ENCODE measurements around the gene POU4F1.
A peak's percentile ranks its signal among the peaks of the same experiment; 100 is the strongest.
"Not testable (repeated sequence)": the region's sequence is repeated elsewhere in the genome, so short reads cannot be mapped to it uniquely, and the experiment has no call there.

POU4F1 gene

GRCh38 chr13:78603240-78603957 lies at the start of gene POU4F1:
Gene POU4F1 (minus strand): TSS chr13:78603552. CDS start chr13:78603326, 226 bp downstream.
- DNase-seq (ENCODE audit: low spot score), result peak; percentile 91

DNA sequence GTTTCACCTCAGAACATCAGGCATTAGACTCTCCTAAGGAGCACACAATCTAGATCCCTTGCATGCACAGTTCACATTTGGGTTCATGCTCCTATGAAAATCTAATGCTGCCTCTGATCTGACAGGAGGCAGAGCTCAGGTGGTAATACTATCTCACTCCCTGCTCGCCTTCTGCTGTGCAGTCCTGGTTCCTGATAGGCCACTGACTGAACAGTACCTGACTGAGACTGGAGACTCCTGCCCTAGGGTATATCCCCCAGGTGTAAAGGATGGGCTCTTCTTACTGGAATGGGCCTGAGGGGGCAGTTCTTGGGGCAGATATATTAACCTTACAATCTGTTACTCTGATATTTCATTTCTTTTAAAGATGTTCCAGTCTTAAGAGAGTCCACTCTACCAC lies 49.3 kb upstream of the POU4F1 start:
- no peak for DNase-seq (ENCODE audit: low spot score)

DNA sequence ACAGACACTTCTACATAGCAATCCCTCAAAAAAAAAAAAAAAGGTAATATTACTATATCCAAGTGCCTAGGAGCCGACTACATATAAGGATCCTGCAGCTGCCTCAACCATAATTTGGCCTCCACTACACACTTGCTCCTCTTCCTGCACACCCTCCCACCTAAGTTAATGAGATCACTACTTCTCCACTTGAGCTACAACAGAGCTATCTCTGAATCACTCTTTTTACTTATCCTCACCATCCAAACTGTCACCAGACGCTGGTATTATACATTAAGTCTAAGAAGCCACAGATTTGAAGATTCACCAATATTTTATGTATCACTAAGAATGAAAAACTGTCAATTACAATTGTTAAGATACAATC lies 47.3 kb upstream of the POU4F1 start:
- no peak for DNase-seq (ENCODE audit: low spot score)

DNA sequence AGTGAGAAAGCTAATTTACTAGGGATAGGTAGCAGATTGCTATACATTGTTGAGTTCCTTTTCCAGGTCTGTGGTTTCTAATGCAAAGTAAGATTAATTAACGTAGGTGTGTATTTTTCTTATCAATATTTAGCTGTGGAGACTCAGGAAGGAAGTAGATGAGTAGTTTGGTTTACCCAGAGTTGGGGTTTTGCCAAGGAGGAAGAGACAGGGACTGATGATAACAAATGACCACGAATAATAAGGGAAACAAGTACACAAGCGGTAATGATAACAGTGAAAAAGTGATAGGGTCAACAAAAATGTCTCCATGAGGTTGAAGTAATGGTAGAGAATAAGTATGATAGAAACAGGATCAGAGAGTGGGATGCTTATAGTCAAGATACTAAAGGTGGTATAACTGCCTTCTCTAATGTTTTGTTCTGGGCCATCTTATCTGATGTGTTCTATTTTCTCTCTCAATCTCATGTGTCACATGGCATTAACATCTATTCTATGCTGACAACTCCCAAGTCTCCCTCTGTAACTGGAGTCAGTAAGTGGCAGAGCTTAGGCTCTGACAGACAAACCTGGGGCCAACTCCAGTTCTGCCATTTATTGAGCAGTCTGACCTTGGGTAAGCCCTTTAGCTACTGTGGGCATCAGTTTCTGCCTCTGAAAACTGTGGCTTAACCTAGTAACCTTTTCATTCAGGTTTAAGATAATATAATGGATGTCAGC lies 46.8 kb upstream of the POU4F1 start:
- DNase-seq (ENCODE audit: low spot score), result no peak

- DNase-seq (ENCODE audit: low spot score), result not testable (repeated sequence)
Measured at GRCh38 chr13:78647109-78647678, 43.8 kb upstream of the POU4F1 start.

DNA sequence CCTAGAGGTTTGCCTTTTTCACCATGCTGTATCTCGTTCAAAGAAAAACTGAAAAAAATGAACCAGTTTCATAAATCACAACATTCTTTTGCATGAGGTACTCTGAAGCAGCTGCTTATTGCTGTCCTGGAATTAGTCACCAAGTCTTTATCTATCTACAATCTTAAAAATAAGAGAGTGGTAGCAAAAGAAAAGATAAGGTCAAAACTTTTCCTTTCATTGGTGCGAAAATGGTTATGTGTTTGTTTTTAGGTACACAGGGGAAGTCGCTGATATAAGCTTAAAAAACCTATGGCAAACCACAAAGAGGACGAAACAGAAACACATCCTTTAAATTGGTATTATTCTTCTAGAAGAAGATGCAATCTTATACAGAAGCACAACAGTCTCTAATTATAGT lies 34.9 kb upstream of the POU4F1 start:
- no peak for DNase-seq (ENCODE audit: low spot score)

DNA sequence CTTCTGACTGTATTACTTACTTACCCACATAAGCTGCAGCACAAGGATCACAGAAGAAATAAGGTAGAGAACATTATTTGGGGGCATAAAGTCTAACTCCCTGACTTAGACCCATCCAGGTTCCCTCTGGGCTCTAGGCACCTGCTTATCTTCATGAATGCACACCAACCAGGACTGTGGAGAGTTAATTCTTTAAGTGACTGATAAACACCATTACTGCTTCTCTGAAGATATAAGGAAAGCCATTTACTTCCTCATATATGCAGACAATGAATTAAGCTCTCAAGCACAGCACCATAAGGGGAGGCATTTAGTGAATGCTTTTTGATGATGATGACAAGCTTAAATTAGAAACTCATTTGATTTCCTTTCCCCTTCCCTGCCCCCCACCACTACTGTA lies 33.1 kb upstream of the POU4F1 start:
- DNase-seq (ENCODE audit: low spot score), result no peak

DNA sequence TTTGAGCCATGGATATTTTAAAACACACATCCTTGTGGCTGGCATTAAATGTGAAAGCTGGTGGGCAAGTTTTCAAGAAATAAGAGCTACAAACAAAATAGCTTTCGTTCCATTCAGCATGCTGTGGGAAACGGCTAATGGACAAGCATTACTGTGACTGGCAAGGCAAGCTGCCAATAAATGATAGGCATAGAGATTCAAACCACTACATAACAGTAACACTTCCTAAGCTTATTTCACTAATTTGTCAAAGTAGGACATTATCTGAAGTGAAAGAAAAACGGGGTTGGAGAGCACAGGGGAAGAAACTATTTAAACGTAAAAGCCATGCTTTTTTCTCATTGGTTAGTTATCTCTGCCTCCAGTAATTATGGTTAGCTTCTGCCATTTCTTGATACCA lies 29.6 kb upstream of the POU4F1 start:
- no peak for DNase-seq (ENCODE audit: low spot score)

GRCh38 chr13:78631077-78631476 lies 27.7 kb upstream of the POU4F1 start:
- DNase-seq (ENCODE audit: low spot score), result no peak

- no peak for DNase-seq (ENCODE audit: low spot score)
Measured at GRCh38 chr13:78630511-78630910, 27.2 kb upstream of the POU4F1 start.

- DNase-seq (ENCODE audit: low spot score), result no peak
Measured at GRCh38 chr13:78625384-78625783, 22.0 kb upstream of the POU4F1 start.

DNA sequence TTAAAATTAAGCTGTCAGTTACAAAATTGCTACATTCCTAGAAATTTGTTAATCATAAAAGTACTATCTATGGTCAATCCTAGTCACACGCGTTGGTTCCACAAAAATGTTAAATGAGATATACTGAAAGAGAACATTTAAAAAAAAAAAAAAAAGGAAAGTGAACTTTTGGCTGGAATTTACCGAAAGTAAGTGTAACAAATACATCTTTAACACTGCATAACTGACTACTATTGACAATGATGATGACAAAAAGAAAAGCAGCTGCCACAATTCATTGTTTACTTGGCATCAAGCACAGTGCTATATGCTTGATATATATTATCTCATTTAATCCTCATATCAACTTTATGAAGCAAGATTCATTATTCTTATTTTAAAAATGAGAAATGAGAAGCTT lies 19.8 kb upstream of the POU4F1 start:
- no peak for DNase-seq (ENCODE audit: low spot score)

- DNase-seq (ENCODE audit: low spot score), result no peak
Measured at GRCh38 chr13:78620936-78621470, 17.7 kb upstream of the POU4F1 start.

DNA sequence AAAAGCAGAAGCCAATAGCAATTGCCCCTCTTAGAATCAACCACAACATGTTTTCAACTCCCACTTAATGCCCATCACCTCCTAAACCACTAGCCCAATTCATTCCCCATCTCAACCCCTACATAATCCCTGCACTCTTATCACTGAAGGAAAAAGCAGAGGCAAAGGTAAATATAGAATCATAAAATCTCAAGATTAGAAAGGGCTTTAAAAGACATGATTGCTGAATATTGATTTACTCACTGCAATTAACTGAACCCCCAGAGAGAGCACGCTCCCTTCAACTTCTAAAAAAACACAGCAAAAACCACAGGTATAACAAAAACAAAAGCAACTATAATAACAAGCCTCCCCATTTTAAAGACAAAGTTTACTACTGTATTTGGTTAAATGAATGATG lies 15.1 kb upstream of the POU4F1 start:
- no peak for DNase-seq (ENCODE audit: low spot score)

DNA sequence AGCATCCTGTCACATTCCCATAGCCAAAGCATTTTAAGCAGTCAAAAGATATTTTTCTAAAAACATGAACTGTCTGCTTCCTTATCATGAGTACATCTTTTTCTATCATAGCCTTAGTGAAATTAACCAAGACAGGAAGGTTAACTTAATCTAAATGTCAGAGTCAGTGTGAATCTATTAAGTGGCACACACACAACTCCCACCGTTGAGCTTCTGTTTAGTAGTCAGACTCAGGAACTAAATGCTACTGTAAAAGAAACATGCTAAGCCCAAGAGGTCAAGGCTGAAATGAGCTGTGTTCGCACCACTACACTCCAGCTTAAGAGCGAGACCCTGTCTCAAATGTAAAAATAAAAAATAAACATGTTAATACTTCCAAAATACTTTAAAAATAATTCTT lies 7.7 kb upstream of the POU4F1 start:
- DNase-seq (ENCODE audit: low spot score), result no peak

DNA sequence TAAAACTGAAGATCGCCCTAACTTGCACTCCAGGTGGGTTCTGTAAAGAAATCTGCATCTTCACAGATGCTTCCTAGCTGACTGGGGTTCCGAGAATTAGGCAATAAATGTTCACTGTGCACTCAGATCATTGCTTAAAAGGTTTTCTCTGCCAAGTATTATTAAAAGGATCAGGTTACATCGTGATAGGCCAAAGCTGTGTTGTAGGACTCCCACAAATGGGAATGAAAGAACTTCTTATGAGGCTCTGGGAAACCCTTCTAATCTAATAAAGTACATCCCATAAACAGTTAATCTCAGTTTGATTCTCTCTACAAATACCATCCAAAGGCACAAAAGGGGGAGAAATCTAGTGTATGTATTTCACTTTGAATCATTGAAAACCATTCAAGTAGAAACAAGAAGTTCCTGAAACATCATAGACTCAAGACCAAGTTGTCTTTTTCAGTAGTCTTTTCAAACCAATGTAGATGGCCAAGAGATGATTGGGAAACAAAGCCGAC lies 7.1 kb upstream of the POU4F1 start:
- DNase-seq (ENCODE audit: low spot score), result no peak

DNA sequence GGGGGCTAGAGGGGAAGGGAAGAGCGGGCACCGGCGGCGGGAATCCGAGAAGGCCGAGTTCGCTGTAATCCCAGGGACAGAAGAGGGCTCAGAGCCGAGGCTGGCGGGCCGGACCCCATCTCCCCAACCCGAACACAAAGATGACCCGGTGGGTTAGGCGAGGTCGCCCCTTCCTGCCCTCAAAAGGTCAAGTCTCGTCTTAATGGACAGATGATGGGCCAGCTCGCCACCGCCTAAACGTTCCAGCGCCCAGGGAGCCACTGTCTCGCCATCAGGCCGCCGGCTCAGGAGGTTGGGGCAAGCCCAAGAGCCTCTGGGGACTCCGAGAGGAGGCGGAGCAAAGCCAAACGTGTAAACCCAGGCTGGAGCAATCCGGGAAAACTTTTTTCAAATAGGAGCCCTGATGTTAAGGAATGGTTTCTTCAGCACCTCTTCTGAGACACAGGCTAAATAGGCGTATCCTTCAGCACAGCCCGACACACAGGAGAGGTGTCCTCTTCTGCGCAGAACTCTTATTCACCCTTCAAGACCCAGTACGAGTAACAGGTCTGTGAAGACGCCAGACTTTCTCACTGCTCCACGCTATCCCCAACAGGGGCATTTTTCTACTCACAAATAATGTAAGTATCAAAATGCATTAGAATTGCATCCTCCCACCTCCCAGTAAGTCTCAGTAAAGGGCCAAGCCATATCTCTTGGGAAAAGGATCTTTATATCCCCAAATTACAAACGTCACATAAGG lies 6.3 kb upstream of the POU4F1 start:
- DNase-seq (ENCODE audit: low spot score), result peak; percentile 75

DNA sequence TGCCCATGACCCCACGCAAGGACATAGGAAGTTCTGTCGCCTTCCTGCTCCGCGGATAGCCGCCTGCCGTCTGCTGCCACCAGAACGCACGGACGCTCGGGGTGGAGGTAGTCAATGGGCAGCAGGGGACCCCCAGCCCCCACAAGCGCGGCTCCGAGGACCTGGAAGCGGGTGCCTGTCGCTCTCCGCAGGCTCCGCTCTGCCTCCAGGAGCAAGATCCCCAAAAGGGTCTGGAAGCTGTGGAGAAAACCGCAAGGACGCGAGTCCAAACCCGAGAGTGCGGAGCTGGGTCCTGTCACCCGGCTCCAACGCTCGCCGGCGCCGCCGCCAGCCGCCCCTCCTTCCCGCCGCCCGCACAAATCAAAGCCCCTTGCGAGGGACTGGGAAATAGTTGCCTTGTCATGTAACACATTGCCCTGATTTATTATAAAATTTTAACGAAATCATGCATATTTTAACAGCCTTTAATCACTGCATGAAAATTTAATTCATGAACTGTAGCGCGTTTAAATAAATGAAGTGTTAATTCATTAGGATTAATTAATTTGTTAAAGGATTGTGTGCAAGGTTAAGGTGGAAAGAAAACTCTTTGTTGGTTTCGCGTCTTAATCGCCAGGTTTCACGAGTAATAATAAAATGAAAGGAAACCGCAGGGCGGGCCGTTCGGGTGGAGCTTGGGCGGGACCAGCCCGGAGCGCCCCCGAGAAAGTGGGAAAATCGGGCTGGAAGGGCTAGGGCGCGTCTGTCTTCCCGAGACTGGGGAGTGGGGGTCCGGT lies 5.5 kb upstream of the POU4F1 start:
- peak; percentile 59 for DNase-seq (ENCODE audit: low spot score)

GRCh38 chr13:78608252-78608687 lies 4.9 kb upstream of the POU4F1 start:
- DNase-seq (ENCODE audit: low spot score), result no peak

- peak; percentile 65 for DNase-seq (ENCODE audit: low spot score)
Measured at GRCh38 chr13:78607409-78608251, 4.3 kb upstream of the POU4F1 start.

Measured in ecto neural progenitor cell (in vitro differentiated cells).